Measurements from ENCODE around the gene PANK3.
"Not testable (repeated sequence)": the region's sequence is repeated elsewhere in the genome, so short reads cannot be mapped to it uniquely, and the experiment has no call there.

PANK3 gene

DNA sequence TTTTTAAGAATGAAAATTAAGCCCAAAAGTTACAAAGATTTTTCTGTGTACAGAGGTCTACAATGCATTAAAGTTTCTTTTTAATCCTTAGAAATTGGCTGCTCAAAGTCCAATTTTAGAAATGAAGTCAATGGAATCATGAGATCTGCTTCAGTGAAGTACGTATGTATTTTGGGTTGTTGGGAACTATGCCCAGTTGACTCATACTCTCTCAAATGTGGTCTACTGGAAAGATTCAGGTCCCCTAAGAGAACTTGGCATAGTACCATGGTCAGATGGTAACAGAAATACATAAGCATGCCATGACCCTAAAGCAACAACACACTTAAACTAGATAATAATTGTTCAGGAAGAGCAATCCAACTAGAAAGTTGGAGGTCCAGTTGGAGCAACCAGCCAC is 27.0 kb downstream of the PANK3 start:
- DNase-seq: no peak
- H3K9me3 ChIP-seq (replicated peaks; ENCODE audit: insufficient read depth, low read length): no peaks in the 10 kb centered on the region
- H3K36me3 ChIP-seq (replicated peaks; ENCODE audit: insufficient read depth, low read length): peaks cover 10% of the 10 kb centered on the region; the same call in 1 of the 2 replicates
- H2AFZ ChIP-seq (ENCODE audit: low read length): no peak overlapping the region
- H3K4me2 ChIP-seq (ENCODE audit: low read depth, low read length): no peak overlapping the region
- TF ChIP-seq EZH2 (optimal IDR thresholded peaks at IDR 0.05; ENCODE audit: low read depth, low read length) (no peak), EZH2phosphoT487 (IDR thresholded peaks at IDR 0.05; ENCODE audit: low read length) (no peak)
- TF ChIP-seq, protein P1, sequence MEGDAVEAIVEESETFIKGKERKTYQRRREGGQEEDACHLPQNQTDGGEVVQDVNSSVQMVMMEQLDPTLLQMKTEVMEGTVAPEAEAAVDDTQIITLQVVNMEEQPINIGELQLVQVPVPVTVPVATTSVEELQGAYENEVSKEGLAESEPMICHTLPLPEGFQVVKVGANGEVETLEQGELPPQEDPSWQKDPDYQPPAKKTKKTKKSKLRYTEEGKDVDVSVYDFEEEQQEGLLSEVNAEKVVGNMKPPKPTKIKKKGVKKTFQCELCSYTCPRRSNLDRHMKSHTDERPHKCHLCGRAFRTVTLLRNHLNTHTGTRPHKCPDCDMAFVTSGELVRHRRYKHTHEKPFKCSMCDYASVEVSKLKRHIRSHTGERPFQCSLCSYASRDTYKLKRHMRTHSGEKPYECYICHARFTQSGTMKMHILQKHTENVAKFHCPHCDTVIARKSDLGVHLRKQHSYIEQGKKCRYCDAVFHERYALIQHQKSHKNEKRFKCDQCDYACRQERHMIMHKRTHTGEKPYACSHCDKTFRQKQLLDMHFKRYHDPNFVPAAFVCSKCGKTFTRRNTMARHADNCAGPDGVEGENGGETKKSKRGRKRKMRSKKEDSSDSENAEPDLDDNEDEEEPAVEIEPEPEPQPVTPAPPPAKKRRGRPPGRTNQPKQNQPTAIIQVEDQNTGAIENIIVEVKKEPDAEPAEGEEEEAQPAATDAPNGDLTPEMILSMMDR (IDR thresholded peaks at IDR 0.05; ENCODE audit: low read length): no peak
- no peaks in the 10 kb centered on the region for H3K27me3 ChIP-seq (replicated peaks; ENCODE audit: insufficient read depth, low read length)
- no peaks in the 10 kb centered on the region for H3F3A ChIP-seq (ENCODE audit: insufficient read depth, low read length)
- no peak overlapping the region for H3K9ac ChIP-seq (ENCODE audit: low read length)
- H3K79me2 ChIP-seq (ENCODE audit: low read length): no peaks in the 10 kb centered on the region
- H3K4me3 ChIP-seq (ENCODE audit: low read length): no peak overlapping the region
- no peaks in the 10 kb centered on the region for H3K4me1 ChIP-seq (ENCODE audit: low read length)
- H3K9me2 ChIP-seq (replicated peaks; ENCODE audit: insufficient read depth, low read length): no peaks in the 10 kb centered on the region
- H3K27ac ChIP-seq (ENCODE audit: low read length): no peak overlapping the region
- no peaks in the 10 kb centered on the region for H4K20me1 ChIP-seq (ENCODE audit: insufficient read depth, low read length)

DNA sequence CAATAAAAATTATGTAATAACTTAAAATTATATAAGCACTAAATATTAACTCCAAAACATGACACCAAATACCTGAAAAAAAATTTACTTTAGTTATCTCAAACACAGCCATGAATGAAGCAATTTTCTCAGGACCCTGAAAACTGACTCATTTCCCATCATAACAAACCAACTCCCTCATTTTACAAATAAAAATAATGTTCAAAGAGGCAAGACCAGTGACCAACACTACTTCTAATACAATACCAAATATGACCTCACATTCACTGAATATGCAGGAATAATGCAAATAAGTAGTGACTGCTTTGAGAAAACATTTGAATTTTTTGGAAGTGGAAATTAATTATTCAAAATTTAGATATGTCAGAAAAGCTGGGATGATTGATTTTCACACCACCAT is 28.5 kb downstream of the PANK3 start:
- Histone ChIP-seq H3K4me1 (ENCODE audit: low read length) (no peaks in the 10 kb centered on the region), H3K27ac (ENCODE audit: low read length) (no peak overlapping the region), H3K4me2 (ENCODE audit: low read depth, low read length) (no peak overlapping the region), H3K9me2 (replicated peaks; ENCODE audit: insufficient read depth, low read length) (no peaks in the 10 kb centered on the region), H4K20me1 (ENCODE audit: insufficient read depth, low read length) (no peaks in the 10 kb centered on the region), H3F3A (ENCODE audit: insufficient read depth, low read length) (no peaks in the 10 kb centered on the region), H3K9me3 (replicated peaks; ENCODE audit: insufficient read depth, low read length) (no peaks in the 10 kb centered on the region), H3K9ac (ENCODE audit: low read length) (no peak overlapping the region), H3K27me3 (replicated peaks; ENCODE audit: insufficient read depth, low read length) (no peaks in the 10 kb centered on the region), H2AFZ (ENCODE audit: low read length) (no peak overlapping the region), H3K36me3 (replicated peaks; ENCODE audit: insufficient read depth, low read length) (peaks cover 6% of the 10 kb centered on the region; the same call in 1 of the 2 replicates), H3K79me2 (ENCODE audit: low read length) (no peaks in the 10 kb centered on the region), H3K4me3 (ENCODE audit: low read length) (no peak overlapping the region)
- no peak for DNase-seq
- no peak for TF ChIP-seq EZH2 (optimal IDR thresholded peaks at IDR 0.05; ENCODE audit: low read depth, low read length)
- TF ChIP-seq, protein P1 (IDR thresholded peaks at IDR 0.05; ENCODE audit: low read length): no peak
- no peak for TF ChIP-seq EZH2phosphoT487 (IDR thresholded peaks at IDR 0.05; ENCODE audit: low read length)

DNA sequence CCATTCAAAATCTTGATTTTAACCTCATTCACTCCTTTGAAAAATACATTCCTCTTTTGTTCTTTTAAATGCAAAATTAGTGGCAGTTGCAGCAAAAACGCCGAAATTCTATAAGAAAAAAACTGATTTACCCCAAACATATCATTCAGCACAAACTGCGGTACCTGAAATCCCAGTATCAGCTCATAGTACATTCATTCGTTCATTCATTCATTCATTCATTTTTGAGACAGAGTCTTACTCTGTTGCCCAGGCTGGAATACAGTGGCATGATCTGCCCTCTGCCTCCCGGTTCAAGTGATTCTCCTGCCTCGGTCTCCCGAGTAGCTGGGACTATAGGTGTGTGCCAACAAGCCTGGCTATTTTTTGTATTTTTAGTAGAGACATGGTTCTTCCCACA is 29.6 kb downstream of the PANK3 start:
- Histone ChIP-seq H3K4me3 (ENCODE audit: low read length) (no peak overlapping the region), H3K79me2 (ENCODE audit: low read length) (no peaks in the 10 kb centered on the region), H3K4me2 (ENCODE audit: low read depth, low read length) (no peak overlapping the region), H3K9me3 (replicated peaks; ENCODE audit: insufficient read depth, low read length) (no peaks in the 10 kb centered on the region), H3K27ac (ENCODE audit: low read length) (no peak overlapping the region), H3F3A (ENCODE audit: insufficient read depth, low read length) (no peaks in the 10 kb centered on the region), H3K36me3 (replicated peaks; ENCODE audit: insufficient read depth, low read length) (peaks cover 6% of the 10 kb centered on the region; the same call in 1 of the 2 replicates), H3K27me3 (replicated peaks; ENCODE audit: insufficient read depth, low read length) (no peaks in the 10 kb centered on the region), H2AFZ (ENCODE audit: low read length) (no peak overlapping the region), H3K9me2 (replicated peaks; ENCODE audit: insufficient read depth, low read length) (no peaks in the 10 kb centered on the region), H4K20me1 (ENCODE audit: insufficient read depth, low read length) (no peaks in the 10 kb centered on the region), H3K4me1 (ENCODE audit: low read length) (no peaks in the 10 kb centered on the region), H3K9ac (ENCODE audit: low read length) (no peak overlapping the region)
- TF ChIP-seq EZH2 (optimal IDR thresholded peaks at IDR 0.05; ENCODE audit: low read depth, low read length) (no peak), EZH2phosphoT487 (IDR thresholded peaks at IDR 0.05; ENCODE audit: low read length) (no peak)
- no peak for DNase-seq

DNA sequence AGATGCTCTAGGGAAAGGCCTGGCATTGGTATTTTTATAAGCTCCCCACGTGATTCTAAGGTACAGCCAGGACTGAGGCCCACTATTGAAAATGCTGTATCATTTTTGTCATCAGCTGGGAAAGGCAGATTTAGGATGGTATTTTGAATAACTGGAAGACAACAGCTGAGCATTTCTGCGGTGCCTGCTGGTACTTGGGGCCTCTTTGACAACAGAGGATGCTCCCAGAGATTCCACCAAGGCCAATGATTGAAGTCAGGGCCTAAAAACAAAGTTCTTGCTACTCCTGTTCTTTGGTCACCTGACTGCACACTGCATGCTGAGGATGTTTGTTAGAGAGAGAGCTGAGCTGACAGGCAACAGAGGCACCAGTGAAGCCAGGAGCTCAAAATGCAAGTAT is 42.0 kb downstream of the PANK3 start:
- Histone ChIP-seq H3K27ac (ENCODE audit: low read length) (no peak overlapping the region), H3K4me1 (ENCODE audit: low read length) (no peaks in the 10 kb centered on the region), H3K9ac (ENCODE audit: low read length) (no peak overlapping the region), H3F3A (ENCODE audit: insufficient read depth, low read length) (no peaks in the 10 kb centered on the region), H3K4me2 (ENCODE audit: low read depth, low read length) (no peak overlapping the region), H3K27me3 (replicated peaks; ENCODE audit: insufficient read depth, low read length) (no peaks in the 10 kb centered on the region), H3K9me3 (replicated peaks; ENCODE audit: insufficient read depth, low read length) (no peaks in the 10 kb centered on the region), H3K4me3 (ENCODE audit: low read length) (no peak overlapping the region), H3K9me2 (replicated peaks; ENCODE audit: insufficient read depth, low read length) (no peaks in the 10 kb centered on the region), H4K20me1 (ENCODE audit: insufficient read depth, low read length) (no peaks in the 10 kb centered on the region), H3K79me2 (ENCODE audit: low read length) (no peaks in the 10 kb centered on the region), H3K36me3 (replicated peaks; ENCODE audit: insufficient read depth, low read length) (no peaks in the 10 kb centered on the region), H2AFZ (ENCODE audit: low read length) (no peak overlapping the region)
- no peak for TF ChIP-seq EZH2 (optimal IDR thresholded peaks at IDR 0.05; ENCODE audit: low read depth, low read length)
- TF ChIP-seq, protein P1 (IDR thresholded peaks at IDR 0.05; ENCODE audit: low read length): no peak
- no peak for TF ChIP-seq EZH2phosphoT487 (IDR thresholded peaks at IDR 0.05; ENCODE audit: low read length)
- no peak for DNase-seq

DNA sequence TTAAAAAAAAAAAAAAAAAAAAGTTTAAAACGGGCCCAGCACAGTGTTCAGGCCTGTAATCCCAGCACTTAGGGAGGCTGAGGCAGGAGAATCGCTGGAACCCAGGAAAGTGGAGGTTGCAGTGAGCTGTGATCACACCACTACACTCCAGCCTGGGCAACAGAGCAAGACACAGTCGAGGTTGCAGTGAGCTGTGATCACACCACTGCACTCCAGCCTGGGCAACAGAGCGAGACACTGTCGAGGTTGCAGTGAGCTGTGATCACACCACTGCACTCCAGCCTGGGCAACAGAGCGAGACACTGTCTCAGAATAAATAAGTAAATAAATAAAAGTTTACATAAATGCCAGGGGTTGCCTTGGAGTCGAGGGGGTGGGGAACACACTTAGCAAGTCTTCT is 44.8 kb downstream of the PANK3 start:
- H3F3A ChIP-seq (ENCODE audit: insufficient read depth, low read length); H3K36me3 ChIP-seq (replicated peaks; ENCODE audit: insufficient read depth, low read length); H3K27ac ChIP-seq (ENCODE audit: low read length); H3K4me3 ChIP-seq (ENCODE audit: low read length); H3K4me1 ChIP-seq (ENCODE audit: low read length); H3K27me3 ChIP-seq (replicated peaks; ENCODE audit: insufficient read depth, low read length); H3K9me3 ChIP-seq (replicated peaks; ENCODE audit: insufficient read depth, low read length); DNase-seq; H4K20me1 ChIP-seq (ENCODE audit: insufficient read depth, low read length); H3K9ac ChIP-seq (ENCODE audit: low read length); H2AFZ ChIP-seq (ENCODE audit: low read length); H3K9me2 ChIP-seq (replicated peaks; ENCODE audit: insufficient read depth, low read length); H3K4me2 ChIP-seq (ENCODE audit: low read depth, low read length); H3K79me2 ChIP-seq (ENCODE audit: low read length): not testable (repeated sequence)

Measured in MM.1S (cell line).